HCT116 (cell line): ENCODE measurements around the gene TBX5. TPM values are rescaled to one million over a fixed set of nuclear protein-coding genes. Genes with fewer than 3 reads are reported as not detected.

Source experiments
- ATAC-seq: fragments of 200-7000 bp; cut with Tn5 transposase; 2 replicates; pipeline ENCODE4 v1.9.1; 2020; ENCODE audit warnings: mild to moderate bottlenecking, moderate library complexity
- BruUV-seq: library from RNA; stranded (reverse); fragments of 400-500 nt; replicated peaks from 2 replicates; lab custom pipeline; 2021; lab: Mats Ljungman, UMichigan
- CTCF ChIA-PET: fragments of 300-600 bp; sonication (Branson Sonifier 250); formaldehyde crosslinking; loops from one replicate; lab custom pipeline; 2021; ENCODE audit warnings: antibody characterized with exemption; lab: Charles Lee
- POLR2A ChIA-PET: fragments of 300-600, 350-600 bp; sonication (Branson Sonifier 250); formaldehyde crosslinking; loops from one replicate; lab custom pipeline; 2021; ENCODE audit warnings: antibody characterized with exemption; lab: Charles Lee
- RAD21 ChIA-PET, 2 experiments: fragments of 300-600 bp; sonication (Branson Sonifier 250); formaldehyde crosslinking; loops; one replicate each; lab custom pipeline; 2023; ENCODE audit warnings: low total read pairs in 2 of 2; ENCODE audit not compliant: uncharacterized antibody in 2 of 2, unreplicated experiment in 2 of 2, low non-redundant PET in 1 of 2; lab: Charles Lee
- DNase-seq: peaks from one replicate; pipeline ENCODE4 v3.0.0-alpha.2; 2010; ENCODE audit warnings: low read depth, low spot score
- H2AFZ ChIP-seq: fragments of 200-600 bp; shearing (Covaris generic), sonication (generic); 2 replicates; pipeline ENCODE4 v1.6.1; 2017; ENCODE audit warnings: low read depth, mixed run types, mixed read lengths, antibody characterized with exemption, low read length; ENCODE audit not compliant: poor library complexity, severe bottlenecking
- H3K27ac ChIP-seq: 2 replicates; pipeline ENCODE4 v1.5.1; 2012; ENCODE audit warnings: low read depth, low read length
- H3K27me3 ChIP-seq: fragments of 200-600 bp; sonication (generic); 2 replicates; pipeline ENCODE4 v1.6.1; 2016; ENCODE audit warnings: mixed run types, low read length, mixed read lengths; ENCODE audit not compliant: insufficient read depth
- H3K36me3 ChIP-seq, 2 experiments: fragments of 200-500 bp in 1 of 2; fragments of 200-600 bp in 1 of 2; sonication (Bioruptor generic) in 1 of 2; sonication (generic) in 1 of 2; 2 replicates each; pipeline versions ENCODE4 v1.5.1 to v1.6.1; 2014 to 2016; ENCODE audit warnings: low read length in 2 of 2, inconsistent platforms in 1 of 2, mixed read lengths in 1 of 2, mixed run types in 1 of 2; ENCODE audit not compliant: insufficient read depth in 2 of 2, control insufficient read depth in 1 of 2
- H3K4me1 ChIP-seq, 2 experiments: fragments of 200-600 bp in 1 of 2; sonication (generic) in 1 of 2; 2 replicates each; pipeline versions ENCODE4 v1.5.1 to v1.6.1; 2012 to 2017; ENCODE audit warnings: low read length in 2 of 2, inconsistent platforms in 1 of 2, mild to moderate bottlenecking in 1 of 2, mixed read lengths in 1 of 2, mixed run types in 1 of 2, moderate library complexity in 1 of 2; ENCODE audit not compliant: insufficient read depth in 2 of 2, control insufficient read depth in 1 of 2
- H3K4me2 ChIP-seq: fragments of 200-600 bp; sonication (generic); 2 replicates; pipeline ENCODE4 v1.6.1; 2017; ENCODE audit warnings: mixed run types, low read length, mixed read lengths
- H3K4me3 ChIP-seq, 2 experiments: fragments of 200-600 bp in 1 of 2; sonication (generic) in 1 of 2; replicated peaks in 1 of 2; 2 replicates each; pipeline ENCODE4 v1.5.1; 2011 to 2016; ENCODE audit warnings: low read length in 2 of 2, control low read depth in 1 of 2, low read depth in 1 of 2, mild to moderate bottlenecking in 1 of 2, mixed read lengths in 1 of 2, mixed run types in 1 of 2
- H3K79me2 ChIP-seq: fragments of 200-600 bp; sonication (generic); 2 replicates; pipeline ENCODE4 v1.6.1; 2017; ENCODE audit warnings: mild to moderate bottlenecking, mixed run types, low read length, moderate library complexity, mixed read lengths; ENCODE audit not compliant: insufficient read depth
- H3K9ac ChIP-seq: fragments of 200-600 bp; sonication (generic); 2 replicates; pipeline ENCODE4 v1.6.1; 2016; ENCODE audit warnings: low read length, mixed read lengths
- H3K9me2 ChIP-seq: fragments of 200-600 bp; sonication (generic), shearing (Covaris generic); 2 replicates; pipeline ENCODE4 v1.6.1; 2017; ENCODE audit warnings: mixed run types, mild to moderate bottlenecking, moderate library complexity; ENCODE audit not compliant: insufficient read depth
- H3K9me3 ChIP-seq, 2 experiments: fragments of 200-500 bp in 1 of 2; fragments of 200-600 bp in 1 of 2; sonication (Bioruptor generic) in 1 of 2; sonication (generic) in 1 of 2; 2 replicates each; pipeline ENCODE4 v1.6.1; 2014 to 2017; ENCODE audit warnings: low read length in 2 of 2, mixed read lengths in 2 of 2, inconsistent platforms in 1 of 2, low read depth in 1 of 2, mild to moderate bottlenecking in 1 of 2, mixed run types in 1 of 2, moderate library complexity in 1 of 2; ENCODE audit not compliant: control insufficient read depth in 1 of 2, insufficient read depth in 1 of 2
- H4K20me1 ChIP-seq: fragments of 200-600 bp; sonication (generic), shearing (Covaris generic); 2 replicates; pipeline ENCODE4 v1.6.1; 2017; ENCODE audit warnings: mixed run types, mild to moderate bottlenecking, moderate library complexity; ENCODE audit not compliant: insufficient read depth
- ATF3 ChIP-seq: IDR thresholded peaks from 2 replicates; pipeline ENCODE4 v1.6.1; 2012
- CEBPB ChIP-seq: IDR thresholded peaks from 2 replicates; pipeline ENCODE4 v1.6.1; 2012; ENCODE audit warnings: low read depth
- EGR1 ChIP-seq: IDR thresholded peaks from 2 replicates; pipeline ENCODE4 v1.6.1; 2012; ENCODE audit warnings: low read depth
- EZH2phosphoT487 ChIP-seq: fragments of 200-600 bp; IDR thresholded peaks from 2 replicates; pipeline ENCODE4 v1.6.1; 2018; ENCODE audit warnings: antibody characterized with exemption, borderline replicate concordance
- POLR2AphosphoS5 ChIP-seq: IDR thresholded peaks from 2 replicates; pipeline ENCODE4 v1.6.1; 2011; ENCODE audit warnings: mild to moderate bottlenecking, low read depth, low read length, moderate library complexity
- RAD21 ChIP-seq: IDR thresholded peaks from 2 replicates; pipeline ENCODE4 v1.6.1; 2012; ENCODE audit warnings: low read depth, mild to moderate bottlenecking
- REST ChIP-seq: IDR thresholded peaks from 2 replicates; pipeline ENCODE4 v1.6.1; 2012; ENCODE audit warnings: low read depth
- SP1 ChIP-seq: IDR thresholded peaks from 2 replicates; pipeline ENCODE4 v1.6.1; 2012; ENCODE audit warnings: low read depth
- SRF ChIP-seq: IDR thresholded peaks from 2 replicates; pipeline ENCODE4 v1.6.1; 2012; ENCODE audit warnings: low read depth
- TCF7L2 ChIP-seq: IDR thresholded peaks from 2 replicates; pipeline ENCODE4 v1.7.0; 2011; ENCODE audit warnings: borderline replicate concordance, inconsistent platforms; ENCODE audit not compliant: insufficient read depth, insufficient read length; ENCODE audit errors: extremely low read depth
- YY1 ChIP-seq: IDR thresholded peaks from 2 replicates; pipeline ENCODE4 v1.6.1; 2011; ENCODE audit warnings: low read length, low read depth, moderate library complexity, mild to moderate bottlenecking; ENCODE audit not compliant: insufficient replicate concordance; ENCODE audit errors: extremely low read depth
- ZFX ChIP-seq: fragments of 450-650 bp; IDR thresholded peaks from 2 replicates; pipeline ENCODE4 v1.6.1; 2017
- ZNF274 ChIP-seq: fragments of 200-500 bp; sonication (Bioruptor generic); IDR thresholded peaks from 2 replicates; pipeline ENCODE4 v1.6.1; 2014; ENCODE audit warnings: mild to moderate bottlenecking, low read depth, low read length, inconsistent platforms
- intact Hi-C: fragments of 100-400 bp; cut with micrococcal nuclease; formaldehyde crosslinking; loops from 2 replicates; pipeline ENCODE4 v1.10.0; 2022
- total RNA-seq: library from RNA; stranded (reverse); gene quantifications from one replicate; pipeline ENCODE4 v1.2.1, GENCODE V29; 2021; ENCODE audit not compliant: unreplicated experiment
- TF ChIP-seq, protein P1 (sequence below): IDR thresholded peaks from 2 replicates; pipeline ENCODE4 v1.6.1; 2011; ENCODE audit warnings: mild to moderate bottlenecking, low read length, moderate library complexity; ENCODE audit not compliant: insufficient replicate concordance; ENCODE audit errors: extremely low read depth

The TBX5 gene
- total RNA-seq, 1 experiment from 2014 or later, result 0.10 TPM

GRCh38 chr12:114450515-114451300 is 44.8 kb upstream of the TBX5 start:
- ATAC-seq (no peak), DNase-seq (no peak)
- Histone ChIP-seq H3K4me2 (no peak overlapping the region), H3K9me2 (no peaks in the 10 kb centered on the region), H3K4me1 (no peaks in the 10 kb centered on the region), H3K9ac (no peak overlapping the region), H3K79me2 (no peaks in the 10 kb centered on the region), H3K9me3 (no peaks in the 10 kb centered on the region), H3K36me3 (no peaks in the 10 kb centered on the region), H3K4me3 (no peak overlapping the region), H2AFZ (no peak overlapping the region), H4K20me1 (no peaks in the 10 kb centered on the region), H3K27ac (no peak overlapping the region), H3K27me3 (peaks cover 48% of the 10 kb centered on the region)
- intact Hi-C loops, result no loop called here
- ChIA-PET RAD21 (no interaction called here), CTCF (no interaction called here), POLR2A (no interaction called here)
- BruUV-seq, result no TSS peak
- no peak for TF ChIP-seq SP1
- no peak for TF ChIP-seq RAD21
- no peak for TF ChIP-seq EGR1

DNA sequence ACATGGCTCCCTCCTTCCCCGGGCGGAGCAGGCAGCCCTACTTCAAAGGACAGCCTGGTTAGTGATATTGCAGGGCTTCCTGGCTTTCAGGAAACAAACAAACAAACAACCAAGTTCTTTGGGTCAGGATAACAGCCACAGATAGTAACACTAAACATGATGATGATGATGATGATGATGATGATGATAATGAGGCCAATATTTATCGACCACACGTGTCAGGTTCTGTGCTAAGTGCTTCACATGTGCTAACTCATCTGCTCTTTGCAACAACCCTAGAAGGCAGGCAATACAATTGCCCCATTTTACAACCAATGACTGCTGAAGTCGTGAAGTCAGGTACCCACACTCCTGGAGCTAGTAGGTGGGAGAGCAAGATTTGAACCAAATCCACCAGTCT is 44.1 kb upstream of the TBX5 start:
- no peak overlapping the region for H3K4me2 ChIP-seq
- H2AFZ ChIP-seq, result no peak overlapping the region
- H3K9me3 ChIP-seq, result no peaks in the 10 kb centered on the region
- no peak for DNase-seq
- BruUV-seq, result no TSS peak
- H3K4me3 ChIP-seq, result no peak overlapping the region
- H4K20me1 ChIP-seq, result no peaks in the 10 kb centered on the region
- ChIA-PET CTCF (no interaction called here), POLR2A (no interaction called here), RAD21 (no interaction called here)
- H3K79me2 ChIP-seq, result no peaks in the 10 kb centered on the region
- H3K4me1 ChIP-seq, result no peaks in the 10 kb centered on the region
- no peaks in the 10 kb centered on the region for H3K36me3 ChIP-seq
- H3K9me2 ChIP-seq, result no peaks in the 10 kb centered on the region
- ATAC-seq, result no peak
- H3K27me3 ChIP-seq, result peaks cover 46% of the 10 kb centered on the region
- H3K27ac ChIP-seq, result no peak overlapping the region
- H3K9ac ChIP-seq, result no peak overlapping the region
- intact Hi-C loops, result no loop called here
- TF ChIP-seq POLR2AphosphoS5 (no peak), TCF7L2 (no peak), RAD21 (no peak), REST (no peak), EZH2phosphoT487 (no peak), YY1 (no peak), ZNF274 (no peak), SP1 (no peak), EGR1 (no peak), CEBPB (no peak), SRF (no peak), ZFX (no peak), ATF3 (no peak)
- TF ChIP-seq, protein P1, sequence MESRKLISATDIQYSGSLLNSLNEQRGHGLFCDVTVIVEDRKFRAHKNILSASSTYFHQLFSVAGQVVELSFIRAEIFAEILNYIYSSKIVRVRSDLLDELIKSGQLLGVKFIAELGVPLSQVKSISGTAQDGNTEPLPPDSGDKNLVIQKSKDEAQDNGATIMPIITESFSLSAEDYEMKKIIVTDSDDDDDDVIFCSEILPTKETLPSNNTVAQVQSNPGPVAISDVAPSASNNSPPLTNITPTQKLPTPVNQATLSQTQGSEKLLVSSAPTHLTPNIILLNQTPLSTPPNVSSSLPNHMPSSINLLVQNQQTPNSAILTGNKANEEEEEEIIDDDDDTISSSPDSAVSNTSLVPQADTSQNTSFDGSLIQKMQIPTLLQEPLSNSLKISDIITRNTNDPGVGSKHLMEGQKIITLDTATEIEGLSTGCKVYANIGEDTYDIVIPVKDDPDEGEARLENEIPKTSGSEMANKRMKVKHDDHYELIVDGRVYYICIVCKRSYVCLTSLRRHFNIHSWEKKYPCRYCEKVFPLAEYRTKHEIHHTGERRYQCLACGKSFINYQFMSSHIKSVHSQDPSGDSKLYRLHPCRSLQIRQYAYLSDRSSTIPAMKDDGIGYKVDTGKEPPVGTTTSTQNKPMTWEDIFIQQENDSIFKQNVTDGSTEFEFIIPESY, result no peak
